Measurements from ENCODE around the gene SNRNP35.

Gene SNRNP35

GRCh38 chr12:123472438-123472849 is 14.5 kb downstream of the SNRNP35 start:
- TF ChIP-seq CTCF (conservative IDR thresholded peaks at IDR 0.05; ENCODE audit: low read depth, low read length), result no peak
- no peaks in the 10 kb centered on the region for H3K27me3 ChIP-seq (ENCODE audit: insufficient read depth, low read depth)
- H4K20me1 ChIP-seq (ENCODE audit: insufficient read depth), result no peaks in the 10 kb centered on the region
- H3K4me1 ChIP-seq (ENCODE audit: low read depth, poor library complexity, severe bottlenecking), result no peaks in the 10 kb centered on the region
- no peak overlapping the region for H2AFZ ChIP-seq (ENCODE audit: low read depth)
- H3K36me3 ChIP-seq (ENCODE audit: insufficient read depth), result no peaks in the 10 kb centered on the region
- H3K4me3 ChIP-seq (IDR thresholded peaks at IDR 0.05; ENCODE audit: insufficient read depth, low read depth, low read length), result no peak overlapping the region
- H3K4me2 ChIP-seq, result no peak overlapping the region
- H3K9ac ChIP-seq, result no peak overlapping the region
- no peaks in the 10 kb centered on the region for H3K79me2 ChIP-seq (ENCODE audit: insufficient read depth, low read depth)
- no peak overlapping the region for H3K27ac ChIP-seq

- H3K27me3 ChIP-seq (ENCODE audit: insufficient read depth, low read depth), result no peaks in the 10 kb centered on the region
- H3K4me3 ChIP-seq (IDR thresholded peaks at IDR 0.05; ENCODE audit: insufficient read depth, low read depth, low read length), result no peak overlapping the region
- H3K9ac ChIP-seq, result no peak overlapping the region
- no peaks in the 10 kb centered on the region for H3K36me3 ChIP-seq (ENCODE audit: insufficient read depth)
- no peak overlapping the region for H3K4me2 ChIP-seq
- no peaks in the 10 kb centered on the region for H3K4me1 ChIP-seq (ENCODE audit: low read depth, poor library complexity, severe bottlenecking)
- H2AFZ ChIP-seq (ENCODE audit: low read depth), result no peak overlapping the region
- TF ChIP-seq CTCF (conservative IDR thresholded peaks at IDR 0.05; ENCODE audit: low read depth, low read length), result no peak
- H4K20me1 ChIP-seq (ENCODE audit: insufficient read depth), result no peaks in the 10 kb centered on the region
- H3K79me2 ChIP-seq (ENCODE audit: insufficient read depth, low read depth), result no peaks in the 10 kb centered on the region
- H3K27ac ChIP-seq, result no peak overlapping the region
These were observed 16.7 kb downstream of the SNRNP35 start for GRCh38 chr12:123474485-123475245.

- Histone ChIP-seq H3K27ac (no peak overlapping the region), H3K9ac (no peak overlapping the region), H3K4me3 (IDR thresholded peaks at IDR 0.05; ENCODE audit: insufficient read depth, low read depth, low read length) (no peak overlapping the region), H4K20me1 (ENCODE audit: insufficient read depth) (no peaks in the 10 kb centered on the region), H3K36me3 (ENCODE audit: insufficient read depth) (no peaks in the 10 kb centered on the region), H3K4me2 (no peak overlapping the region), H3K79me2 (ENCODE audit: insufficient read depth, low read depth) (no peaks in the 10 kb centered on the region), H2AFZ (ENCODE audit: low read depth) (no peak overlapping the region), H3K4me1 (ENCODE audit: low read depth, poor library complexity, severe bottlenecking) (no peaks in the 10 kb centered on the region), H3K27me3 (ENCODE audit: insufficient read depth, low read depth) (no peaks in the 10 kb centered on the region)
- no peak for TF ChIP-seq CTCF (conservative IDR thresholded peaks at IDR 0.05; ENCODE audit: low read depth, low read length)
These were observed 17.3 kb downstream of the SNRNP35 start for GRCh38 chr12:123475246-123475703.

DNA sequence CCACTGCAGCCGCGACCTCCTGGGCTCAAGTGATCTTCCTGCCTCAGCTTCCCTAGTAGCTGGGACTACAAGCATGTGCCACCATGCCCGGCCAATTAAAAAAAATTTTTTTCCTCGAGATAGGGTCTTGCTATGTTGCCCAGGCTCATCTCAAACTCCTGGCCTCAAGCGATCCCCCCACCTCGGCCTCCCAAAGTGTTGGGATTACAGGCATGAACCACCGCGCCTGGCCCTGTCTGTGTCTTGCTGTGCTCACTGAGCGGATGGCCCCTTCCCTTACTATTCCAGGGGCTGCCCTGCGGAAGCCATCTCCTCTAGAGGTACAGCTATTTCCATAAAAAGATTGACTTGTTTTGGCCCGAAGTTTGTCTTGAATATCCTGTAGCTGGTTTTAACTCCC is 20.1 kb downstream of the SNRNP35 start:
- Histone ChIP-seq H3K4me1 (ENCODE audit: low read depth, poor library complexity, severe bottlenecking) (no peaks in the 10 kb centered on the region), H3K9ac (no peak overlapping the region), H3K36me3 (ENCODE audit: insufficient read depth) (no peaks in the 10 kb centered on the region), H3K79me2 (ENCODE audit: insufficient read depth, low read depth) (no peaks in the 10 kb centered on the region), H3K27ac (no peak overlapping the region), H3K4me2 (no peak overlapping the region), H3K4me3 (IDR thresholded peaks at IDR 0.05; ENCODE audit: insufficient read depth, low read depth, low read length) (no peak overlapping the region), H4K20me1 (ENCODE audit: insufficient read depth) (no peaks in the 10 kb centered on the region), H2AFZ (ENCODE audit: low read depth) (no peak overlapping the region), H3K27me3 (ENCODE audit: insufficient read depth, low read depth) (no peaks in the 10 kb centered on the region)
- no peak for TF ChIP-seq CTCF (conservative IDR thresholded peaks at IDR 0.05; ENCODE audit: low read depth, low read length)
